ENCODE measurements around the gene ZNF584.

ZNF584 gene

GRCh38 chr19:58381460-58382212 lies 26.8 kb upstream of the ZNF584 start:
- peak overlapping the region; percentile 55 for H3K4me3 ChIP-seq (ENCODE audit: low read depth, low read length)

GRCh38 chr19:58382997-58383603 lies 25.3 kb upstream of the ZNF584 start:
- H3K4me3 ChIP-seq (ENCODE audit: low read depth, low read length): no peak overlapping the region
- no peak for TF ChIP-seq CTCF (IDR thresholded peaks at IDR 0.05; ENCODE audit: borderline replicate concordance, insufficient read depth, low read depth, low read length)

More at GRCh38 chr19:58381460-58382212, 26.8 kb upstream of the ZNF584 start:
- no peak for TF ChIP-seq CTCF (IDR thresholded peaks at IDR 0.05; ENCODE audit: borderline replicate concordance, insufficient read depth, low read depth, low read length)

GRCh38 chr19:58385313-58385890 lies 23.0 kb upstream of the ZNF584 start:
- H3K4me3 ChIP-seq (ENCODE audit: low read depth, low read length): peak overlapping the region; percentile 65
- no peak for TF ChIP-seq CTCF (IDR thresholded peaks at IDR 0.05; ENCODE audit: borderline replicate concordance, insufficient read depth, low read depth, low read length)

GRCh38 chr19:58385891-58386575 lies 22.4 kb upstream of the ZNF584 start:
- TF ChIP-seq CTCF (IDR thresholded peaks at IDR 0.05; ENCODE audit: borderline replicate concordance, insufficient read depth, low read depth, low read length): no peak
- peak overlapping the region; percentile 65 for H3K4me3 ChIP-seq (ENCODE audit: low read depth, low read length)

GRCh38 chr19:58386576-58387337 lies 21.7 kb upstream of the ZNF584 start, which contains the start of gene RPS5:
TSS of gene RPS5 (plus strand) at chr19:58387269. CDS start at chr19:58388138, 869 bp downstream.
- H3K4me3 ChIP-seq (ENCODE audit: low read depth, low read length): peak within 1 kb of the TSS; percentile 65
- no peak for TF ChIP-seq CTCF (IDR thresholded peaks at IDR 0.05; ENCODE audit: borderline replicate concordance, insufficient read depth, low read depth, low read length)

- peak overlapping the region; percentile 65 for H3K4me3 ChIP-seq (ENCODE audit: low read depth, low read length)
- no peak for TF ChIP-seq CTCF (IDR thresholded peaks at IDR 0.05; ENCODE audit: borderline replicate concordance, insufficient read depth, low read depth, low read length)
These were observed 20.9 kb upstream of the ZNF584 start for GRCh38 chr19:58387338-58388174.
